Brain microvascular endothelial cell (primary cell): ENCODE results near the gene DOCK2.

Source experiments
- DNase-seq: peaks from one replicate; pipeline ENCODE4 v3.0.0-alpha.2; 2020
- H3K27ac ChIP-seq: fragments of 250-450 bp; sonication (Bioruptor Pico); 2 replicates; pipeline ENCODE4 v1.5.1; 2020; ENCODE audit warnings: mild to moderate bottlenecking, moderate library complexity
- H3K27me3 ChIP-seq: fragments of 250-450 bp; sonication (Bioruptor Pico); replicated peaks from 2 replicates; pipeline ENCODE4 v1.5.1; 2020; ENCODE audit warnings: mild to moderate bottlenecking
- H3K36me3 ChIP-seq: fragments of 250-450 bp; sonication (Bioruptor Pico); replicated peaks from 2 replicates; pipeline ENCODE4 v1.5.1; 2020; ENCODE audit warnings: mild to moderate bottlenecking
- H3K4me3 ChIP-seq: 2 replicates; pipeline ENCODE4 v1.5.1; 2011; ENCODE audit warnings: low read depth, mild to moderate bottlenecking, control low read depth, low read length, moderate library complexity
- CTCF ChIP-seq: IDR thresholded peaks from 2 replicates; pipeline ENCODE4 v1.5.1; 2011; ENCODE audit warnings: low read depth, mild to moderate bottlenecking, moderate library complexity, low read length, control low read depth, inconsistent platforms; ENCODE audit errors: missing control alignments
- in situ Hi-C: cut with HindIII; loops from 2 replicates; pipeline ENCODE4 v1.10.0; 2017; ENCODE audit warnings: low sequenced_read_pairs, low pct_ligation_motif_present

The DOCK2 gene

GRCh38 chr5:169875091-169875728 is 238.1 kb downstream of the DOCK2 start:
- DNase-seq, result no peak

GRCh38 chr5:169875731-169876130 is 238.7 kb downstream of the DOCK2 start:
- H3K36me3 ChIP-seq, result no peaks in the 10 kb centered on the region
- TF ChIP-seq CTCF, result no peak
- no peaks in the 10 kb centered on the region for H3K27me3 ChIP-seq
- no peak for DNase-seq
- in situ Hi-C loops, result no loop called here
- no peak overlapping the region for H3K27ac ChIP-seq
- H3K4me3 ChIP-seq, result no peak overlapping the region

More at GRCh38 chr5:169875091-169875728, 238.1 kb downstream of the DOCK2 start:
- Histone ChIP-seq H3K36me3 (no peaks in the 10 kb centered on the region), H3K27ac (no peak overlapping the region), H3K4me3 (no peak overlapping the region), H3K27me3 (no peaks in the 10 kb centered on the region)
- TF ChIP-seq CTCF, result no peak
- in situ Hi-C loops, result no loop called here

GRCh38 chr5:169876386-169876785 is 239.3 kb downstream of the DOCK2 start:
- H3K27ac ChIP-seq, result no peak overlapping the region
- no peak for DNase-seq

GRCh38 chr5:169880012-169880663 is 243.1 kb downstream of the DOCK2 start:
- no peaks in the 10 kb centered on the region for H3K27me3 ChIP-seq
- DNase-seq, result no peak
- H3K27ac ChIP-seq, result no peak overlapping the region
- no peaks in the 10 kb centered on the region for H3K36me3 ChIP-seq
- in situ Hi-C loops, result no loop called here
- no peak overlapping the region for H3K4me3 ChIP-seq
- TF ChIP-seq CTCF, result no peak

More at GRCh38 chr5:169876386-169876785, 239.3 kb downstream of the DOCK2 start:
- no peak for TF ChIP-seq CTCF
- Histone ChIP-seq H3K36me3 (no peaks in the 10 kb centered on the region), H3K4me3 (no peak overlapping the region), H3K27me3 (no peaks in the 10 kb centered on the region)
- in situ Hi-C loops, result no loop called here

- no peaks in the 10 kb centered on the region for H3K36me3 ChIP-seq
- H3K27ac ChIP-seq, result no peak overlapping the region
- no peaks in the 10 kb centered on the region for H3K27me3 ChIP-seq
- DNase-seq, result no peak
- TF ChIP-seq CTCF, result no peak
- H3K4me3 ChIP-seq, result no peak overlapping the region
- in situ Hi-C loops, result no loop called here
Measured at GRCh38 chr5:169880785-169881184, 243.7 kb downstream of the DOCK2 start.
